ENCODE results near the gene PRUNE2.

DNA sequence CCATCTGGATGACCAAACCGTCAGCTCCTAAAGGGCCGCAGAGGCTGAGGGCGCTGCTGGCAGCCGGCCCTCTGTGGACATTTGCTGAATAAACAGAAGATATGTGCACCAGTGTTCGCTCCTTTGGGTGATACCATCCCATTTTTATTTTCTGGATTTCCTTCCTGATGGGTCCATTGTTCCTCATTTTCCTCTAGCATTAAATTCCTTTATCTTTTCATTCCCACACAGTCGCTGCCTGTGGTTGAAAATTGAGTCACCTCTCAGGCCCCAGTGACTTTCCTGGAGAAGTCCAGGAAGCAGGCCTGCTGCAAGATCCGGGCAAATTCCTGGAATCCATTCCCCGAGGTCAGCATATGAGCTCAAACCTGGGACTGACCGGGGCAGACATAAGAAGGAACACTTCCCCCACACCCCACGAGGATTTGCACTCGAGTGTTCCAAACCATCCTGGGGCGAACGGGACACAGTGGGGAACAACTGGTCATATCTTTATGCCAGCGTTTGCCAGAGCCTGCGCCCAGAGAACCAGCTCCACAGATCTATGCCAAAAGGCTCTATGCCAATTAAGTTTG is 228.3 kb downstream of the PRUNE2 start:
- no peak for TF ChIP-seq POLR2AphosphoS5 (IDR thresholded peaks at IDR 0.05; ENCODE audit: borderline replicate concordance, low read depth, low read length)
- TF ChIP-seq FOXP2 (optimal IDR thresholded peaks at IDR 0.05; ENCODE audit: control extremely low read depth, extremely low read length, insufficient read depth) = no peak
